WTC11 (cell line): ENCODE results near the gene BMP2K. TPM values are rescaled to one million over a fixed set of nuclear protein-coding genes. Genes with fewer than 3 reads are reported as not detected.

ENCODE experiments used
- ATAC-seq: fragments of 200-7000 bp; cut with Tn5 transposase; 2 replicates; pipeline ENCODE4 v1.10.0; 2021; ENCODE audit warnings: mild to moderate bottlenecking, moderate library complexity
- CTCF ChIA-PET: fragments of 300-600 bp; sonication (Branson Sonifier 250); formaldehyde crosslinking; loops from one replicate; lab custom pipeline; 2021; ENCODE audit warnings: antibody characterized with exemption; lab: Charles Lee
- POLR2A ChIA-PET: fragments of 350-600 bp; sonication (Branson Sonifier 250); formaldehyde crosslinking; loops from one replicate; lab custom pipeline; 2021; ENCODE audit warnings: antibody characterized with exemption; lab: Charles Lee
- DNase-seq: peaks from one replicate; pipeline ENCODE4 v3.0.0; 2021; ENCODE audit warnings: low spot score
- H3K27ac Mint-ChIP-seq: 2 replicates; pipeline ENCODE4 v1.8.0; 2021; ENCODE audit warnings: mixed read lengths
- H3K27me3 Mint-ChIP-seq: 2 replicates; pipeline ENCODE4 v1.8.0; 2021; ENCODE audit warnings: low read depth, mild to moderate bottlenecking, moderate library complexity, mixed read lengths
- H3K36me3 Mint-ChIP-seq: 2 replicates; pipeline ENCODE4 v1.8.0; 2021; ENCODE audit warnings: mixed read lengths
- H3K4me1 Mint-ChIP-seq: 2 replicates; pipeline ENCODE4 v1.8.0; 2022; ENCODE audit warnings: mixed read lengths
- H3K4me3 Mint-ChIP-seq: 2 replicates; pipeline ENCODE4 v1.8.0; 2021; ENCODE audit warnings: mild to moderate bottlenecking, moderate library complexity, mixed read lengths
- H3K9me3 Mint-ChIP-seq: 2 replicates; pipeline ENCODE4 v1.8.0; 2021; ENCODE audit warnings: mixed read lengths
- CREB1 ChIP-seq: sonication (generic); formaldehyde crosslinking; IDR thresholded peaks from 2 replicates; pipeline ENCODE4 v1.8.0; 2023; ENCODE audit warnings: mild to moderate bottlenecking, missing genetic modification reagents
- EMX1 ChIP-seq: fragments of 250-450 bp; sonication (Bioruptor Pico); IDR thresholded peaks from 2 replicates; pipeline ENCODE4 v1.8.0; 2021; ENCODE audit warnings: mild to moderate bottlenecking
- GABPB1 ChIP-seq: sonication (generic); formaldehyde crosslinking; IDR thresholded peaks from 2 replicates; pipeline ENCODE4 v1.8.1; 2023; ENCODE audit warnings: mild to moderate bottlenecking, missing genetic modification reagents
- GTF2I ChIP-seq: fragments of 250-450 bp; sonication (Bioruptor Pico); conservative IDR thresholded peaks from 2 replicates; pipeline ENCODE4 v1.4.0; 2021; ENCODE audit warnings: mild to moderate bottlenecking
- JAZF1 ChIP-seq: fragments of 250-450 bp; sonication (Bioruptor Pico); IDR thresholded peaks from 2 replicates; pipeline ENCODE4 v1.9.0; 2021; ENCODE audit warnings: moderate library complexity, mild to moderate bottlenecking, inconsistent platforms
- MXD4 ChIP-seq: fragments of 250-450 bp; sonication (Bioruptor Pico); IDR thresholded peaks from 2 replicates; pipeline ENCODE4 v1.8.0; 2021; ENCODE audit warnings: mild to moderate bottlenecking, moderate library complexity, borderline replicate concordance
- NR3C1 ChIP-seq: sonication (generic); formaldehyde crosslinking; conservative IDR thresholded peaks from 2 replicates; pipeline ENCODE4 v1.8.1; 2023; ENCODE audit warnings: low read depth, mild to moderate bottlenecking, missing genetic modification reagents
- OVOL2 ChIP-seq: fragments of 250-450 bp; sonication (Bioruptor Pico); IDR thresholded peaks from 2 replicates; pipeline ENCODE4 v1.9.0; 2021; ENCODE audit warnings: mild to moderate bottlenecking, borderline replicate concordance
- PRRX2 ChIP-seq: fragments of 250-450 bp; sonication (Bioruptor Pico); IDR thresholded peaks from 2 replicates; pipeline ENCODE4 v1.8.0; 2021; ENCODE audit warnings: mild to moderate bottlenecking
- RELA ChIP-seq: sonication (generic); formaldehyde crosslinking; IDR thresholded peaks from 2 replicates; pipeline ENCODE4 v1.8.1; 2022; ENCODE audit warnings: missing genetic modification reagents, mild to moderate bottlenecking, borderline replicate concordance
- SMAD3 ChIP-seq: sonication (generic); formaldehyde crosslinking; IDR thresholded peaks from 2 replicates; pipeline ENCODE4 v1.8.0; 2022; ENCODE audit warnings: missing genetic modification reagents, mild to moderate bottlenecking, borderline replicate concordance
- SMAD4 ChIP-seq: sonication (generic); formaldehyde crosslinking; IDR thresholded peaks from 2 replicates; pipeline ENCODE4 v1.8.0; 2022; ENCODE audit warnings: mild to moderate bottlenecking, missing genetic modification reagents
- TEAD1 ChIP-seq: sonication (generic); formaldehyde crosslinking; IDR thresholded peaks from 2 replicates; pipeline ENCODE4 v1.8.0; 2022; ENCODE audit warnings: mild to moderate bottlenecking, missing genetic modification reagents
- TEAD4 ChIP-seq: sonication (generic); formaldehyde crosslinking; IDR thresholded peaks from 2 replicates; pipeline ENCODE4 v1.8.0; 2022; ENCODE audit warnings: mild to moderate bottlenecking, missing genetic modification reagents
- ZNF121 ChIP-seq: sonication (generic); formaldehyde crosslinking; IDR thresholded peaks from 2 replicates; pipeline ENCODE4 v1.8.0; 2023; ENCODE audit warnings: missing genetic modification reagents
- ZNF263 ChIP-seq: sonication (generic); formaldehyde crosslinking; IDR thresholded peaks from 2 replicates; pipeline ENCODE4 v1.8.1; 2022; ENCODE audit warnings: low read depth, mild to moderate bottlenecking, moderate library complexity, missing genetic modification reagents
- ZNF317 ChIP-seq: sonication (generic); formaldehyde crosslinking; IDR thresholded peaks from 2 replicates; pipeline ENCODE4 v1.8.1; 2023; ENCODE audit warnings: low read depth, mild to moderate bottlenecking, moderate library complexity, missing genetic modification reagents, borderline replicate concordance
- total RNA-seq: library from RNA; stranded (reverse); gene quantifications from 3 replicates; pipeline ENCODE4 v1.2.3, GENCODE V29; 2021
- TF ChIP-seq, protein P1 (sequence below): sonication (generic); formaldehyde crosslinking; IDR thresholded peaks from 2 replicates; pipeline ENCODE4 v1.8.1; 2023; ENCODE audit warnings: mild to moderate bottlenecking, missing genetic modification reagents
- TF ChIP-seq, protein P2 (sequence below): sonication (generic); formaldehyde crosslinking; IDR thresholded peaks from 2 replicates; pipeline ENCODE4 v1.8.1; 2023; ENCODE audit warnings: mild to moderate bottlenecking, missing genetic modification reagents, moderate library complexity
- TF ChIP-seq, protein P3 (sequence below): sonication (generic); formaldehyde crosslinking; IDR thresholded peaks from 2 replicates; pipeline ENCODE4 v1.8.0; 2023; ENCODE audit warnings: mild to moderate bottlenecking, missing genetic modification reagents
- TF ChIP-seq, protein P4 (sequence below): sonication (generic); formaldehyde crosslinking; IDR thresholded peaks from 2 replicates; pipeline ENCODE4 v1.8.0; 2022; ENCODE audit warnings: mild to moderate bottlenecking, missing genetic modification reagents
- TF ChIP-seq, protein P5 (sequence below): sonication (generic); formaldehyde crosslinking; IDR thresholded peaks from 2 replicates; pipeline ENCODE4 v1.8.1; 2022; ENCODE audit warnings: mild to moderate bottlenecking, missing genetic modification reagents, moderate library complexity, borderline replicate concordance
- TF ChIP-seq, protein P6 (sequence below): sonication (generic); formaldehyde crosslinking; IDR thresholded peaks from 2 replicates; pipeline ENCODE4 v1.8.1; 2023; ENCODE audit warnings: mild to moderate bottlenecking, missing genetic modification reagents

BMP2K gene
- total RNA-seq, 1 experiment from 2014 or later: 19.9 TPM

DNA sequence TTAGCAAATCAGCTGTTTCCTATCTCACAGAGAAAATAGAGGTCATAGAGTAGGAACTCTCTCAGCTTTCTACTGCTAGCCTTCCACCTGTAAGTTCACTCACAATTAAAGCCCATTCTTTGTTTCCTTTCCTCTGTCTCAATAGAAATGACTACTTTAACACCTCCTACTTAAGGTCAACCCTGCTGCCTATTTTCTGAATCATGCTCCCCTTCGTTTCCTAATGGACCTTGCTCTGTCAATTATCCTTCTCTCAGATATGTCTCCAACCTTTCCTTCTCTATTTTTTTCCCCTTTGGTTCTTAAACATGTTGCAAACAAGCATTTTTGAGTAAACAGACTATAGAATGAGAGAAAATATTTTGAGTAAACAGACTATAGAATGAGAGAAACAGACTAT is 168.2 kb downstream of the BMP2K start:
- DNase-seq: no peak
- POLR2A ChIA-PET: no interaction called here
- Mint-ChIP-seq H3K27me3 (peaks cover 32% of the 10 kb centered on the region), H3K36me3 (no peaks in the 10 kb centered on the region), H3K9me3 (no peaks in the 10 kb centered on the region; the same call in 1 of the 2 replicates), H3K4me3 (no peak overlapping the region), H3K4me1 (peaks cover 15% of the 10 kb centered on the region), H3K27ac (no peak overlapping the region)
- TF ChIP-seq MXD4 (no peak), TEAD4 (CRISPR knock-in tag) (no peak), PRRX2 (CRISPR knock-in tag) (no peak), GTF2I (CRISPR knock-in tag) (no peak), ZNF317 (CRISPR knock-in tag) (no peak)
- TF ChIP-seq, protein P1, sequence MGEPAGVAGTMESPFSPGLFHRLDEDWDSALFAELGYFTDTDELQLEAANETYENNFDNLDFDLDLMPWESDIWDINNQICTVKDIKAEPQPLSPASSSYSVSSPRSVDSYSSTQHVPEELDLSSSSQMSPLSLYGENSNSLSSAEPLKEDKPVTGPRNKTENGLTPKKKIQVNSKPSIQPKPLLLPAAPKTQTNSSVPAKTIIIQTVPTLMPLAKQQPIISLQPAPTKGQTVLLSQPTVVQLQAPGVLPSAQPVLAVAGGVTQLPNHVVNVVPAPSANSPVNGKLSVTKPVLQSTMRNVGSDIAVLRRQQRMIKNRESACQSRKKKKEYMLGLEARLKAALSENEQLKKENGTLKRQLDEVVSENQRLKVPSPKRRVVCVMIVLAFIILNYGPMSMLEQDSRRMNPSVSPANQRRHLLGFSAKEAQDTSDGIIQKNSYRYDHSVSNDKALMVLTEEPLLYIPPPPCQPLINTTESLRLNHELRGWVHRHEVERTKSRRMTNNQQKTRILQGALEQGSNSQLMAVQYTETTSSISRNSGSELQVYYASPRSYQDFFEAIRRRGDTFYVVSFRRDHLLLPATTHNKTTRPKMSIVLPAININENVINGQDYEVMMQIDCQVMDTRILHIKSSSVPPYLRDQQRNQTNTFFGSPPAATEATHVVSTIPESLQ (CRISPR knock-in tag): no peak
- CTCF ChIA-PET: no interaction called here
- ATAC-seq: no peak

DNA sequence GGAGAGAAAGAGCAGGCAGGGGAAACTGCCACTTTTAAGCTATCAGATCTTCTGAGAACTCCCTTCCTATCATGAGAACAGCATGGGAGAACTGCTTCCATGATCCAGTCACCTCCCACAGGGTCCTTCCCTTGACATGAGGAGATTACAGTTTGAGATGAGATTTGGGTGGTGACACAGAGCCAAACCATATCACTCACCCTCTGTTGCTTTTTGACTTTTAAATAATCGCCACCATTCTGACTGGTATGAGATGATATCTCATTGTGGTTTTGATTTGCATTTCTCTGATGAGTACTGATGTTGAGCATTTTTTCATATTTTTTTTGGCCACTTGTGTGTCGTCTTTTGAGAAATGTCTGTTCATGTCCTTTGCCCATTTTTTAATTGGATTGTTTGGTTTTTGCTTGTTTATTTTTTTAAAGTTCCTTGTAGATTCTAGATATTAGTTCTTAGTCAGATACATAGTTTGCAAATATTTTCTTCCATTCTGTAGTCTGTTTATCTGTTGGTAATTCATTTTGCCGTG is 169.6 kb downstream of the BMP2K start:
- CTCF ChIA-PET: no interaction called here
- no peak for TF ChIP-seq SMAD3 (CRISPR knock-in tag)
- TF ChIP-seq, protein P2, sequence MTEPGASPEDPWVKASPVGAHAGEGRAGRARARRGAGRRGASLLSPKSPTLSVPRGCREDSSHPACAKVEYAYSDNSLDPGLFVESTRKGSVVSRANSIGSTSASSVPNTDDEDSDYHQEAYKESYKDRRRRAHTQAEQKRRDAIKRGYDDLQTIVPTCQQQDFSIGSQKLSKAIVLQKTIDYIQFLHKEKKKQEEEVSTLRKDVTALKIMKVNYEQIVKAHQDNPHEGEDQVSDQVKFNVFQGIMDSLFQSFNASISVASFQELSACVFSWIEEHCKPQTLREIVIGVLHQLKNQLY: no peak
- no peak for TF ChIP-seq GABPB1 (CRISPR knock-in tag)
- TF ChIP-seq EMX1: no peak
- no peak for TF ChIP-seq SMAD4 (CRISPR knock-in tag)
- TF ChIP-seq, protein P3, sequence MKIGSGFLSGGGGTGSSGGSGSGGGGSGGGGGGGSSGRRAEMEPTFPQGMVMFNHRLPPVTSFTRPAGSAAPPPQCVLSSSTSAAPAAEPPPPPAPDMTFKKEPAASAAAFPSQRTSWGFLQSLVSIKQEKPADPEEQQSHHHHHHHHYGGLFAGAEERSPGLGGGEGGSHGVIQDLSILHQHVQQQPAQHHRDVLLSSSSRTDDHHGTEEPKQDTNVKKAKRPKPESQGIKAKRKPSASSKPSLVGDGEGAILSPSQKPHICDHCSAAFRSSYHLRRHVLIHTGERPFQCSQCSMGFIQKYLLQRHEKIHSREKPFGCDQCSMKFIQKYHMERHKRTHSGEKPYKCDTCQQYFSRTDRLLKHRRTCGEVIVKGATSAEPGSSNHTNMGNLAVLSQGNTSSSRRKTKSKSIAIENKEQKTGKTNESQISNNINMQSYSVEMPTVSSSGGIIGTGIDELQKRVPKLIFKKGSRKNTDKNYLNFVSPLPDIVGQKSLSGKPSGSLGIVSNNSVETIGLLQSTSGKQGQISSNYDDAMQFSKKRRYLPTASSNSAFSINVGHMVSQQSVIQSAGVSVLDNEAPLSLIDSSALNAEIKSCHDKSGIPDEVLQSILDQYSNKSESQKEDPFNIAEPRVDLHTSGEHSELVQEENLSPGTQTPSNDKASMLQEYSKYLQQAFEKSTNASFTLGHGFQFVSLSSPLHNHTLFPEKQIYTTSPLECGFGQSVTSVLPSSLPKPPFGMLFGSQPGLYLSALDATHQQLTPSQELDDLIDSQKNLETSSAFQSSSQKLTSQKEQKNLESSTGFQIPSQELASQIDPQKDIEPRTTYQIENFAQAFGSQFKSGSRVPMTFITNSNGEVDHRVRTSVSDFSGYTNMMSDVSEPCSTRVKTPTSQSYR (CRISPR knock-in tag): no peak
- TF ChIP-seq CREB1 (CRISPR knock-in tag): no peak
- TF ChIP-seq, protein P4, sequence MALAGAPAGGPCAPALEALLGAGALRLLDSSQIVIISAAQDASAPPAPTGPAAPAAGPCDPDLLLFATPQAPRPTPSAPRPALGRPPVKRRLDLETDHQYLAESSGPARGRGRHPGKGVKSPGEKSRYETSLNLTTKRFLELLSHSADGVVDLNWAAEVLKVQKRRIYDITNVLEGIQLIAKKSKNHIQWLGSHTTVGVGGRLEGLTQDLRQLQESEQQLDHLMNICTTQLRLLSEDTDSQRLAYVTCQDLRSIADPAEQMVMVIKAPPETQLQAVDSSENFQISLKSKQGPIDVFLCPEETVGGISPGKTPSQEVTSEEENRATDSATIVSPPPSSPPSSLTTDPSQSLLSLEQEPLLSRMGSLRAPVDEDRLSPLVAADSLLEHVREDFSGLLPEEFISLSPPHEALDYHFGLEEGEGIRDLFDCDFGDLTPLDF: no peak
- TF ChIP-seq ZNF263: no peak
- no peak for TF ChIP-seq JAZF1
- no peak for TF ChIP-seq OVOL2
- no peak for TF ChIP-seq MXD4
- TF ChIP-seq TEAD1: no peak
- TF ChIP-seq, protein P5, sequence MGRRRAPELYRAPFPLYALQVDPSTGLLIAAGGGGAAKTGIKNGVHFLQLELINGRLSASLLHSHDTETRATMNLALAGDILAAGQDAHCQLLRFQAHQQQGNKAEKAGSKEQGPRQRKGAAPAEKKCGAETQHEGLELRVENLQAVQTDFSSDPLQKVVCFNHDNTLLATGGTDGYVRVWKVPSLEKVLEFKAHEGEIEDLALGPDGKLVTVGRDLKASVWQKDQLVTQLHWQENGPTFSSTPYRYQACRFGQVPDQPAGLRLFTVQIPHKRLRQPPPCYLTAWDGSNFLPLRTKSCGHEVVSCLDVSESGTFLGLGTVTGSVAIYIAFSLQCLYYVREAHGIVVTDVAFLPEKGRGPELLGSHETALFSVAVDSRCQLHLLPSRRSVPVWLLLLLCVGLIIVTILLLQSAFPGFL: no peak
- TF ChIP-seq RELA (CRISPR knock-in tag): no peak
- TF ChIP-seq, protein P1 (CRISPR knock-in tag): no peak
- no peak for TF ChIP-seq ZNF121 (CRISPR knock-in tag)
- TF ChIP-seq NR3C1 (CRISPR knock-in tag): no peak
- TF ChIP-seq, protein P6, sequence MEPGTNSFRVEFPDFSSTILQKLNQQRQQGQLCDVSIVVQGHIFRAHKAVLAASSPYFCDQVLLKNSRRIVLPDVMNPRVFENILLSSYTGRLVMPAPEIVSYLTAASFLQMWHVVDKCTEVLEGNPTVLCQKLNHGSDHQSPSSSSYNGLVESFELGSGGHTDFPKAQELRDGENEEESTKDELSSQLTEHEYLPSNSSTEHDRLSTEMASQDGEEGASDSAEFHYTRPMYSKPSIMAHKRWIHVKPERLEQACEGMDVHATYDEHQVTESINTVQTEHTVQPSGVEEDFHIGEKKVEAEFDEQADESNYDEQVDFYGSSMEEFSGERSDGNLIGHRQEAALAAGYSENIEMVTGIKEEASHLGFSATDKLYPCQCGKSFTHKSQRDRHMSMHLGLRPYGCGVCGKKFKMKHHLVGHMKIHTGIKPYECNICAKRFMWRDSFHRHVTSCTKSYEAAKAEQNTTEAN (CRISPR knock-in tag): no peak
- peaks cover 20% of the 10 kb centered on the region for H3K27me3 Mint-ChIP-seq

More for the DNA sequence above, 169.6 kb downstream of the BMP2K start:
- Mint-ChIP-seq H3K4me3 (no peak overlapping the region), H3K27ac (no peak overlapping the region), H3K4me1 (peaks cover 8% of the 10 kb centered on the region), H3K36me3 (no peaks in the 10 kb centered on the region), H3K9me3 (no peaks in the 10 kb centered on the region; the same call in 1 of the 2 replicates)
- ATAC-seq: no peak
- POLR2A ChIA-PET: no interaction called here
- no peak for DNase-seq
